Lower leg skin (tissue), 4 donors: ENCODE results near the gene CBX1. TPM values are rescaled to one million over a fixed set of nuclear protein-coding genes. Genes with fewer than 3 reads are reported as not detected.
A peak's percentile ranks its signal among the peaks of the same experiment; 100 is the strongest.
"Not testable (repeated sequence)": the region's sequence is repeated elsewhere in the genome, so short reads cannot be mapped to it uniquely, and the experiment has no call there.

ENCODE experiments used
- DNase-seq, 2 donors: peaks; one replicate each; pipeline ENCODE4 v3.0.0-alpha.2; 2019; ENCODE audit warnings: low spot score in 2 of 2
- H3K4me3 ChIP-seq: fragments of 200-600 bp; sonication (generic); 2 replicates; pipeline ENCODE4 v1.5.1; 2017; ENCODE audit warnings: mild to moderate bottlenecking, low read depth; ENCODE audit not compliant: poor library complexity, severe bottlenecking
- CTCF ChIP-seq, 3 donors: fragments of 450-650 bp; IDR thresholded peaks; one replicate each; pipeline ENCODE4 v1.5.1; 2016; ENCODE audit warnings: antibody characterized with exemption in 3 of 3, mild to moderate bottlenecking in 3 of 3, moderate library complexity in 2 of 3
- POLR2A ChIP-seq, 2 donors: fragments of 450-650 bp; IDR thresholded peaks; one replicate each; pipeline ENCODE4 v1.6.1; 2016 to 2017; ENCODE audit warnings: antibody characterized with exemption in 2 of 2, mild to moderate bottlenecking in 1 of 2, moderate library complexity in 1 of 2
- WGBS, 2 donors: methylation state at CpG; one replicate each; pipeline ENCODE4 v1.1.5; 2018; 5-methylcytosine and 5-hydroxymethylcytosine counted together
- intact Hi-C: fragments of 100-400 bp; cut with DNase I; formaldehyde crosslinking; loops from one replicate; pipeline ENCODE4 v1.15.0; 2023; ENCODE audit warnings: low total_unique reads
- total RNA-seq, 4 donors: library from RNA; depleted of rRNA; stranded (reverse); fragments of >200 nt; gene quantifications; one replicate each; pipeline ENCODE4 v1.1.0, GENCODE V29; 2016

Gene CBX1
- total RNA-seq, 4 donors from 2014 or later = 23.2 to 33.5 (median 25.6) TPM

GRCh38 chr17:48100591-48101011, 677 bp downstream of the CBX1 start:
- TF ChIP-seq CTCF (IDR thresholded peaks at IDR 0.05) (no peak), POLR2A (IDR thresholded peaks at IDR 0.05) (no peak)
- H3K4me3 ChIP-seq = peak overlapping the region; percentile 91
- WGBS, 2 donors = 0 to 2% methylated on average over 18 to 22 of the region's 23 CpGs
- intact Hi-C loops = no loop called here
- DNase-seq = peak; percentile 33 to 92

- intact Hi-C loops = no loop called here
- TF ChIP-seq CTCF (IDR thresholded peaks at IDR 0.05) = no peak
- WGBS, 2 donors = 20 to 22% methylated on average over 10 of the region's 10 CpGs
- H3K4me3 ChIP-seq = no peak overlapping the region
- DNase-seq = no peak
Observed at GRCh38 chr17:48100160-48100559, 1.1 kb downstream of the CBX1 start.

- no peak for DNase-seq
- intact Hi-C loops = no loop called here
- WGBS, 2 donors = 43 to 55% methylated on average over 4 of the region's 4 CpGs
- TF ChIP-seq POLR2A (IDR thresholded peaks at IDR 0.05) (no peak), CTCF (IDR thresholded peaks at IDR 0.05) (no peak)
- no peak overlapping the region for H3K4me3 ChIP-seq
Observed at GRCh38 chr17:48095611-48096010, 5.7 kb downstream of the CBX1 start.

DNA sequence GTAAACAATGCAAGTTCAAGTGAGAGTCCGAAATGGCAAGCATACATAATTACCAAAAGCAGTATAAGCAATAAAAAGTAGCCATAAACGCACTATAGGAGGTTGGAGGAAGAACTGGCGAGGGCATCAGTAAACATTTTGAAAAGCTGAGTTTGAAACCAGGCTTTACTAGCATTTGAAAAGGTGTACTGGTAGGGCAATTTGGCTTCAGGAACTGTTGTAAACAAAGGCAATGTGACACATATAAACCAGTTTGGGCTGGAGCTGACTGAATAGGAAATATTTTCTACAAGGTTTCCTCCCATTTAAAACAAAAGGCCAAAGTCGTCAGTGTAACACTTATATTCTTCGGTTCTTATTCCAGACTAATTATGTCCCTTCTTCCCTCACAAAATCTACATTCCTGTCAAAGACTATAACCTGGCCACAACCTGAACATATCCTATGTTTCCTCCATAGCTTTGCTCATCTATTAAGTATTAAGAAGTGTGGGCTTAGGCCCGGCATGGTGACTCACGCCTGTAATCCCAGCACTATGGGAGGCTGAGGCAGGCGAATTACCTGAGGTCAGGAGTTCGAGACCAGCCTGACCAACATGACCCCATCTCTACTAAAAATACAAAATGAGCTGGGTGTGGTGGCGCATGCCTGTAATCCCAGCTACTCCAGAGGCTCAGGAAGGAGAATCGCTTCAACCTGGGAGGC, 7.8 kb downstream of the CBX1 start:
- no peak for DNase-seq
- WGBS, 2 donors = 79 to 84% methylated on average over 11 of the region's 11 CpGs
- intact Hi-C loops = no loop called here
- H3K4me3 ChIP-seq = no peak overlapping the region
- TF ChIP-seq CTCF (IDR thresholded peaks at IDR 0.05) (no peak), POLR2A (IDR thresholded peaks at IDR 0.05) (no peak)

- H3K4me3 ChIP-seq = no peak overlapping the region
- DNase-seq = no peak
- WGBS, 2 donors = 47 to 49% methylated on average over 2 of the region's 2 CpGs
- intact Hi-C loops = no loop called here
- TF ChIP-seq POLR2A (IDR thresholded peaks at IDR 0.05) (no peak), CTCF (IDR thresholded peaks at IDR 0.05) (no peak)
Observed at GRCh38 chr17:48084932-48085331, 16.3 kb downstream of the CBX1 start.

DNA sequence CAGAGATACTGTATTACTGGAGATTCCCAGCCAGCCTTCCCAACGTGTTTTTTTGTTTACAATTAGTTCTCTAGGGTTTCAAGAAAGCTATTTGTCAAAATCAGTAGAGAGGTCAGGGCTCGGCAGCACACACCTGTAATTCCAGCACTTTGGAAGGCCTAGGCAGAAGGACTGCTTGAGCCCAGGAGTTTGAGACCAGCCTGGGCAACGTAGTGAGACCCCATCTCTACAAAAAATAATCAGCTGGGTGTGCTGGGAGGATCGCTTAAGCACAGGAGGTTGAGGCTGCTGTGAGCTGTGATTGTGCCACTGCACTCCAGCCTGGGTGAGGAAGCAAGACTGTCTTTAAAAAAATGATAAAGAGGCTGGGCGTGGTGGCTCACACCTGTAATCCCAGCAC, 19.4 kb downstream of the CBX1 start:
- intact Hi-C loops = no loop called here
- no peak for DNase-seq
- 81 to 83% methylated on average over 5 of the region's 5 CpGs for WGBS, 2 donors

DNA sequence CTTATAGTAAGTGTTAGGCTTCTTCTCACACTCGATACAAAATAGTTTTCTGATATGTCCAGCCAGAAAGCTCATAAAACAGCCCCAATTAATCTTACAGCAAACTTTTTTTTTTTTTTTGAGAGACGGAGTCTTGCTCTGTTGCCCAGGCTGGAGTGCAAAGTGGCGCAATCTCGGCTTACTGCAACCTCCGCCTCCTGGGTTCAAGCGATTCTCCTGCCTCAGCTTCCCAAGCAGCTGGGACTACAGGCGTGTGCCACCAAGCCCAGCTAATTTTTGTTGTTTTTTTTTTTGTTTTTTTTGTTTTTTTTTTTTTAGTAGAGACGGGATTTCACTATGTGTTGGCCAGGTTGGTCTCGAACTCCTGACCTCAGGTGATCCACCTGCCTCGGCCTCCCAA, 24.1 kb downstream of the CBX1 start:
- H3K4me3 ChIP-seq, DNase-seq: not testable (repeated sequence)
- 90% methylated on average over 10 of the region's 10 CpGs for WGBS, 2 donors
- intact Hi-C loops = loop anchor here (5.0 kb wide), 1 partner anchor 55 kb away; no protein-coding TSS in a partner anchor

More for the DNA sequence above, 19.4 kb downstream of the CBX1 start:
- H3K4me3 ChIP-seq = no peak overlapping the region
- TF ChIP-seq CTCF (IDR thresholded peaks at IDR 0.05) = no peak
- no peak for TF ChIP-seq POLR2A (IDR thresholded peaks at IDR 0.05)
